ENCODE data around the gene LONP1.
"Not testable (repeated sequence)": the region's sequence is repeated elsewhere in the genome, so short reads cannot be mapped to it uniquely, and the experiment has no call there.

Gene LONP1

GRCh38 chr19:5711713-5712161 lies 8.2 kb downstream of the LONP1 start:
- no peak for DNase-seq

- no peak for DNase-seq
Observed at GRCh38 chr19:5711025-5711424, 8.9 kb downstream of the LONP1 start.

GRCh38 chr19:5707576-5708575 lies 12.1 kb downstream of the LONP1 start:
- DNase-seq: no peak

GRCh38 chr19:5706876-5707573 lies 12.9 kb downstream of the LONP1 start:
- DNase-seq: no peak

GRCh38 chr19:5705552-5705951 lies 14.4 kb downstream of the LONP1 start:
- DNase-seq: no peak

- DNase-seq: no peak
Observed at GRCh38 chr19:5703819-5704818, 15.8 kb downstream of the LONP1 start.

GRCh38 chr19:5702053-5702410 lies 17.9 kb downstream of the LONP1 start:
- not testable (repeated sequence) for DNase-seq

GRCh38 chr19:5700455-5701092 lies 19.4 kb downstream of the LONP1 start:
- DNase-seq: no peak

GRCh38 chr19:5698635-5699422 lies 21.1 kb downstream of the LONP1 start:
- DNase-seq: no peak

- DNase-seq: no peak
Observed at GRCh38 chr19:5697890-5698634, 21.9 kb downstream of the LONP1 start.

GRCh38 chr19:5697022-5697889 lies 22.7 kb downstream of the LONP1 start:
- DNase-seq: no peak

GRCh38 chr19:5696196-5697021 lies 23.5 kb downstream of the LONP1 start:
- DNase-seq: no peak

- no peak for DNase-seq
Observed at GRCh38 chr19:5695649-5696195, 24.2 kb downstream of the LONP1 start.

- DNase-seq: no peak
Observed at GRCh38 chr19:5694956-5695648, 24.8 kb downstream of the LONP1 start.

- no peak for DNase-seq
Observed at GRCh38 chr19:5694167-5694955, 25.6 kb downstream of the LONP1 start.

All from stimulated activated CD4-positive, alpha-beta T cell treated with anti-CD3 and anti-CD28 coated beads, Interleukin-4, amount 100 ng/mL, for 4 hours (primary cell).